Cerebellar nuclear complex (tissue), 1 donor: ENCODE results near the gene ESPNL.
"Not testable (repeated sequence)": the region's sequence is repeated elsewhere in the genome, so short reads cannot be mapped to it uniquely, and the experiment has no call there.

Experiments used
- DNase-seq, 2 experiments: peaks; one replicate each; lab custom pipeline; 2025; lab: John Stamatoyannopoulos, UW

Gene ESPNL

DNA sequence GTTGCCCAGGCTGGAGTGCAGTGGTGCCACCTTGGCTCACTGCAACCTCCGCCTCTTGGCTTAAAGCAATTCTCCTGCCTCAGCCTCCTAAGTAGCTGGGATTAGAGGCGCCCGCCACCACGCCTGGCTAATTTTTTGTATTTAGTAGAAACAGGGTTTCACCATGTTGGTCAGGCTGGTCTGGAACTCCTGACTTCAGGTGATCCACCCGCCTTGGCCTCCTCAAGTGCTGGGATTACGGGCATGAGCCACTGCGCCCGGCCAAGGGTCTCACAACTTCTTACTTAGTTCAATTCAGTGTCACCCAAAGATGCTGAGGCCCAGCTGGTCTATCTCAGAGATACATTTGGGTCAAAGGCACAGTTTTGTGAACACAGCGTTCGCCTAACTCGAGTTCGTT is 15.6 kb downstream of the ESPNL start:
- DNase-seq = not testable (repeated sequence)

DNA sequence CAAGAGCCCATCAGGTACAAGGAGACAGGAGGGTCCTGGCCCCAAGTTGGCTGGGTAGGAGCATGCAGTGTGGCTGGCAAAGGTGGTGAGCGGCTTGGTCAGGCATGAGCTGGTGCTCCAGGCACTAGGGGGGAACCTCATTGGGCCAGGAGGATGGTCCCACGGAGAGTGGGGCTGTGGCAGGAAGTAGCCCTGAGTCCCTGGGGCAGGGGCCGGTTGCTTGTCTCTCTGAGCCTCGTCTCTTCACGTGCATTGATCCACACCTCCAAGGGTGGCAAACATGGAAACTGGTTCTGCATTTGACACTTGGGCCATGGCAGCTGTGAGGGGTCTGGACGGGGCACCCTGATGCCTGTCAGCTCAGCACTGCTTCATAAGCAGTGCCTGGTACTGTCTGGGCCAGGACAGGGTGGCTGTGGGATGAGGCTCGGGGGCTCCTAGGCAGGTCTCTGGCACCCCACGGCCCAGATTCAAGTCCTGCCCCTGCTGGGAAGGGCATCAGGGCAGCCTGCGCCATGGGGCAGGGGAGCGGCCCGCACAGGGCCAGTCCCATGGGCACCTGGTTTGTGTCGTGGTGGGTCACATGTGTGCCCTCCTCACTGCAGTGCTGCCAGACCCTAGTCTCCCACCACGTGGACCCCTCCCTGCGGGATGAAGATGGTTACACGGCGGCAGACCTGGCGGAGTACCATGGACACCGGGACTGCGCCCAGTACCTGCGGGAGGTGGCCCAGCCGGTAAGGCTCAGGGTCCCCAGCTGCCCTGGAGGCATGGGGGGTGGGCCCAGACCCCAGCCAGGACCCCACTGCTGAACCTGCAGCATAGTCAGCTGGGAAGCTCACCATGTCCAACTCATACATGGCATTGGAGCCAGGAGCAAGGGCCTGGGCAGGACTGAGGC is 16.4 kb downstream of the ESPNL start:
- DNase-seq = no peak

DNA sequence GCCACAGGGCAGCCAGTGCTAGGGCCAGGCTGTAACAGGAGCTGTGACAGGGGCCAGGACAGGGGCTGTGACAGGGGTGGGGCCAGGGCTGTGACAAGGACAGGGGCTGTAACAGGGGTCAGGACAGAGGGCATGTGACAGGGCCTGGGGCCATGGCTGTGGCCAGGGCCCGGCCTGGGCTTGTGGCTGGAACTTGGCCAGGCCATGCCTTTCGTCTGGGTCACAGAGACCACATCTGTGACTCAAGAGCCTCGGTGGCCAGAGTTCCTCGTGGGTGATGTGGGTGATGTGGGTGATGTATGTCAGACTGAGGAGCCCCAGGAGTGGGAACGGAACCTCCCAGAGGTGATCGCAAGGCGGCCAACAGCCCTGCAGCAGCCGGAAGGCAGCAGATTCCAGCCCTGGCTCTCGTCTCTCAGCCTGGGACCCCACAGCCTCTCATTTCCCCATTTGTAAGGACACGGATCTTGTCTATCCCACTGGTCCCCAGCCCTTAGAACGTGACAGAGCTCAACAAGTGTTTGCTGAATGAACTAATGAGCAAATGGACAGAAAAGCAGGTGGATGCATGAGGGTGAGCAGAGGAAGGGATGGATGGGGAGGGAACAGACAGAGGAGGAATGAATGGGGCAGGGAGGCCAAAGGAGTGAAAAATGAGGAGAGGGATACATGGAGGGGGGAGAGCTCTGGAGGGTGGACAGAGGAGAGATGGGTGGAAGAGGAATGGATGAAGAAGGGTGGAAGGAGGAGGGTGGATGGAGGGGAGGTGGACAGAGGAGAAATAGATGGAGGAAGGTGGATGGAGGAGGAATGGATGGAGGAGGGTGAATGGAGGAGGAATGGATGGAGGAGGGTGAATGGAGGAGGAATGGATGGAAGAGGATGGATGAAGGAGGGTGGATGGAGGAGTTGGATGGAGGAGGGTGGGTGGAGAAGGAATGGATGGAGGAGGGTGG is 17.3 kb downstream of the ESPNL start:
- no peak for DNase-seq

DNA sequence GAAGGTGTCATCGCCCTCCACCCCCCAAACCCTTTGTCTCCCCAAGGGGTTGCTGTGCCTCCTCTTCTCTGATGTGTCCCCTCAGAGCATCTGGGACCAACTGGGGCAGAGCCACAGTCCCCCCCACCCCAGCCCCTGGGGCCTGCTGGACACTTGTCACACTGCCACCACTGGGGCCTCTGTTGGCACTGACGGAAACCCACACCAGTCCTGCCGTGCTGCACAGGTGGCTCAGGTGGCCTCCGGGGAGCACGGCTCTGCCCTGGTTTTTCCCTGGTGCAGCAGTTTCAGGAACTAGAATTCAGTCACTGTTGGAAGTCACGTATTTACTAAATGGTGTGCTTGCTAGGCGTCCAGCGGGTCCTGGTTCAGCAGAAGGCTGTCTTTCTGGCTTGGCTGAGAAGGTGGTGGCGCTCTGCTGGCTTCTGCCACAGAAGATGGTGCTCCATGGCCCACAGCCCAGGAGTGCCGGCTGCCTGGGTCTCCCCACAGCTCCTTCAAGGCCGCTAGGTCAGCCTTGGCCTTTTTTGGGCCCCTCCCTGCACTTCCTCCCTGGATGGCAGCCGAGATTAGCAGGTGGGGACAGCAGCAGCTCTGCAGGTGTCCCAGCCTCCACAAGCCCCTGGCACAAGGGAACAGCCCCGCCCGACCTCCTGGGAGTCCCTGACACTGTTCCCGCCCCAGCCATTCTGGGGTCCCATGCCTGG is 19.8 kb downstream of the ESPNL start:
- DNase-seq = peak in 1 of 2 experiments; percentile 47

DNA sequence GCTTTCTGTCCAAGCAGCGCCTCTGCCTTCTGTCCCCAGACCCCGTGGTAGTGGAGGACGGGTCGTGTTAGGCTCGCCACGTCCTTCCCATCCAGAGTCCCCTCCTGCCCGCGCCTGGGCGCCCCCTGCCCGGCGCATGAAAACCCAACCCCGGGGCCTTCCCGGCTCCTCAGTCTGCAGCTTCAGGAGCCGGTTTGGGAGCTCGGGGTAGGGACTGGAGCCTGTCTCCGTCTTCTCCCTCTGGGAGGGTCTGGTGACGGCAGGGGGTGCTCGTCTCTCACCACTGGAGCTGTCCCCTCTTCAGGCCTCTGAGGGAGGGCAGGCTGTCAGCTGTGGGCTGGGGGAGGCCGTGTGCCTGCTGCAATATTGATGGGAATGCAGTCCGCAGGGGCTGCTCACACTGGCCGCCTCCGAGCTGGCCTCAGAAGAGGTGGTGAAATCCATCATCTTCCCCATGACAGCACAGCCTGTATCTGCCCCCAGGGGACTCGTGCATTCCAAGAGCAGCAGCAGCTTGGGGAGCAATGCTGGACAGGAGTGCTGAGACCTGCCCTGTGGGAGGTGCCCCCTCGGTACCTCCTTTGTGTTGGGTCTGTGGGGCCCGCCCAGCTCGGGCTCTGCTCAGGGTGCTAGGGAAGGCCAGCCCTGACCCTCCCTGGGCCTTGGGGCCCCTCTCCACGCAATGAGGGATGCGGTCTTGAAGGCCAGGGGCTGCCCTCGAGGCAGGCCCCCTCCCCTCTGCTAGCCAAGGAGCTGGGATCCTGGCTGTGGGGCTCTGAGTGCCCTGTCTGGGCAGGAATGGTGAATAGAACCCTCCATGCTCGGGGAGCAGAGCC is 20.5 kb downstream of the ESPNL start:
- no peak for DNase-seq

DNA sequence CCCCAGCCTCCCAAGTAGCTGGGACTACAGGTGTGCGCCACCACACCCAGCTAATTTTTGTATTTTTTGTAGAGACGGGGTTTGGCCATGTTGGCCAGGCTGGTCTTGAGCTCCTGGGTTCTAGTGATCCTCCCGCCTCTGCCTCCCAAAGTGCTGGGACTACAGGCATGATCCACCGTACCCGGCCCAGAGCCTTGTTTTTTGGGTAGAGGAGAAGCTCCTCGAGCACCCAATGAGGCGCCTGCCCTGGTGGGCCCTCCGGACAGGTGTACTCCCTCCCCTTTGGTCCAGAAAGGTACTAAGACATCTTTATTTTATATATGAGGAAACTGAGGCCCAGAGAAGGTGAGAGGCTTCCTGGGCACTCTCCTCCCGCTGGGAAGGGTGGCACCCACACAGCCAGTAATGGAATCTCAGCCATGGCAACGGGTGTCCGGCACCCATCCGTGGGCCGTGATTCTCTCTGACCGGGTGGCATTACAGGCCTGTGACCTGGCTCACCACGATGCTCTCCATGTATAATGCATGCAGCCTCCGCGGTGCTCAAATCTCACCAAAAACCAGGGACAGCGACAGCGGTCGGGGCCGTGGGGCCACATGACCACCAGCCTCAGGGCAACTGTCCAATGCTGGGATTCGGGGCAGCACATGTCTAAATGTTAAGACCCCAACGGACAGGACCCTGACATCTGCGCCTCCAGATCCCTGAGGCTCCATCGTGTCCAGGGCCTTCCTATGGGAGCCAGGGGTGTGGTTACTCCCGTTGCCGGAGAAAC is 21.6 kb downstream of the ESPNL start:
- DNase-seq = no peak

DNA sequence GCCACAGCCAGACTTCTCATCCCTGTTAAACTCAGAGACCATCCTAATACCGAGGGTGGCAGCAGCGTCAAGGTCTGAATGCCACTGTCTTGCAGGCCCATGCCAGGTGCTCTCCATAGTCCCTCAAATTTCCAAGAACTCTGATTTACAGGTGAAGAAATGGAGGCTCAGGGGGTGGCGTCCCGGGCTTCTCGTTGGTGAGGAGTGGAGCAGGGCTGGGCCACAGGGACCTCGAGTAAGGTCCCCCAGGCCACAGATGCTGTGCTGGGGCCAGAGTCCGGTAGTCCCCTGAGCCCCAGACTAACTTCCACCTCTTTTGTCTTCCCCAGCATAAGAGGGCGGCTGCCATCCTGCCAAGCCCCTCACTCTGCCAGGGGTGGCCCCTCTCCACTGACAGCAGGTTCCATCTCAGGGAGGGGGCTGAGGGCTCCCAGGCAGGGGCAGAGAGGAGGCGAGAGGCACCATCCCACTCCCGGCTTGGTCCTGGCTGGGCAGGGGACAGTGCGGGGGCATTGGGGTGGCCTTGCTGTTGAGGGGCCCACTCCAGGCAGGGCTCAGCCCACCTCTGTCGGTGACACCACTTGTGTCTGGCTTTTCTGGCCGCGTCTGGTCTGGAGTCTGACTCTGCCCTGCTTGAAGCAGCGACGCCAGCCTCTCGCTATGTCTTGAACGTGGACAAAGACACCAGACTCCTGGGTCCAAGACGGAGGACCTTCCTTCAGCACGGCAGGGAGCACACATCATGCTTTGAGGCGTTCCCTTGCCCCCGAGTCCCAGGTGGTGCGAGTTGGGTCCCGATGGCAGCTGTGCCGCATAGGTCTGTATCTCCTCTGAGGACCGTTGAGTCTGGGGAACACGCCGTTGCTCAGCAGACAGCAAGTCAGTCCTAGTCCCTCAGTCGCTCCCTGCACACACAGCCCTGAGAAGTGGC is 22.4 kb downstream of the ESPNL start:
- DNase-seq = no peak

DNA sequence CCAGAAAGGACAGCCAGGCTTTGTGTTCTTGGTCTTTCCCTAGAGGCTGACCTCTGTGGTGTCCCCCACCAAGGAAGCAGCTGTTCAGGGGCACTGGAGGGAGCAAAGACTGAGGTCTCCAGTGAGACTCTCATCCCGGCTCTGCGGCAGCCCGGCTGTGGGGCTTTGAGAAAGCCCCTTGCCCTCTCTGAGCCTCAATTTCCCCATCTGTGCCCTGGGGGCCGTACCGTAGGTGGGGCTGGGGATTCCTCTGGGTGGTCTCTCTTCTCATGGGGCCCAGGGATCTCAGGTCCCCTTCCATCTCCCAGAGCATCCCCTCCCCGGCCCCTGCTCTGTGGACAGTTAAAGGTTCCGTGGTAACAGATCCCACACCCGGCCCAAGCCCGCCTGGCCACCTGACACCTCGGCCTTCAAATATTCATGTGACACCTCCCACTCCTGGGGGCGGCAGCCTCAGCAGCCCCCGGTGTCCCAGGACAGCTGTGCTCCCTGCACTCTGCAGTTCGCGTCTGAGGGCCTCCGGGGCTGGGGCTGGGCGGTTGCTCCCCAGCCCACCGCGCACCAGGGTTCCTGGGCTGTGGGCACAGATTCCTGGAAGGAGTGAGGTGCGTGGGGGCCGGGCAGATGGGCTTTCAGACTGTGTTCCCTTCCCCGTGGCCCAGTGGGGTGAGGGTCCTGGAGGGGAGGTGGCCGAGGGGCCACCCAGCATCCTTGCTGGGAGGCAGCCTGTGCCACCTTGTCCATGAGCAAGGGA is 23.3 kb downstream of the ESPNL start:
- DNase-seq = no peak

DNA sequence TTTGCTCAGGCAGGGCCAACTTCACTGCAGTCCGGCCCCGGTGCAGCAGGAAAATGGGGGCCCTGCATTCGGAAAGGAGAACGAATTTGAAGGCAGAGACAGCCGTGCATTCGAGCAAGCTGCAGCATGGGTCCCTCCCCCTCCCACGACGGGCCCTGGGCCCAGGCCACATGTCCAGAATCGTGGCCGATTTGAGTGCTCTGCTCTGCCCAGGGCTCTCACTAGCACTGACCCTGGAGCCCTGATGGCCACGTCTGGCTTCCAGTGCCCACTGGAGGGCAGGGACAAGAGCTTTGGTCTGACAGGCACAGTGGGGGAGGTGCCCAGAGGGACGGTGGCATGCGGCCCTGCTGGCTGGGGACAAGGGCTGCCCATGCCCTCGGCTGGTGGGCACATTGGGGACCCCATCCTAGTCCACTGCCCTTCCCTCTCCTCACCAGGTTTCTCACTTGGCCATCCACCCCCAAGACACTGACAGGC is 23.9 kb downstream of the ESPNL start:
- no peak for DNase-seq

DNA sequence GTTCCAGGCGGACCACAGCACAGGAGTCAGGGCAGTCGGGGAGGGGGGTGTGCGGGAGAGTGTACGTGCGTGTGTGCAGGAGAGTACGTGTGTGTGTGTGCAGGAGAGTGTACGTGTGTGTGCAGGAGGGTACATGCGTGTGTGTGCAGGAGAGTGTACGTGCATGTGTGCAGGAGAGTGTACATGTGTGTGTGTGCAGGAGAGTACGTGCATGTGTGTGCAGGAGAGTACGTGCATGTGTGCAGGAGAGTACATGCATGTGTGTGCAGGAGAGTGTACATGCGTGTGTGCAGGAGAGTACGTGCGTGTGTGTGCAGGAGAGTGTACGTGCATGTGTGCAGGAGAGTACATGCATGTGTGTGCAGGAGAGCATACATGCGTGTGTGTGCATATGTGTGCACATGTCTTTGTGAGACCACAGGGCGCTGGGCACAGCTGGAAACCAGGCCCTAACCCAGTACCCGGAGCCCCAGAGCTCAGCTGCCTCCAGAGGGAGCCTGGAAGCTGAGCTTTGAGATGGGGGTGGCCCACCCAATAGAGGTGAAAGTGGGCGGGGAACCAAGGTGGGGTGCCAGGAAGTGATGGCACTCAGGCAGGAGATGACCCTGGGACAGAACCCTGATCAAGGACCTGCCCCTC is 24.5 kb downstream of the ESPNL start:
- DNase-seq = no peak

DNA sequence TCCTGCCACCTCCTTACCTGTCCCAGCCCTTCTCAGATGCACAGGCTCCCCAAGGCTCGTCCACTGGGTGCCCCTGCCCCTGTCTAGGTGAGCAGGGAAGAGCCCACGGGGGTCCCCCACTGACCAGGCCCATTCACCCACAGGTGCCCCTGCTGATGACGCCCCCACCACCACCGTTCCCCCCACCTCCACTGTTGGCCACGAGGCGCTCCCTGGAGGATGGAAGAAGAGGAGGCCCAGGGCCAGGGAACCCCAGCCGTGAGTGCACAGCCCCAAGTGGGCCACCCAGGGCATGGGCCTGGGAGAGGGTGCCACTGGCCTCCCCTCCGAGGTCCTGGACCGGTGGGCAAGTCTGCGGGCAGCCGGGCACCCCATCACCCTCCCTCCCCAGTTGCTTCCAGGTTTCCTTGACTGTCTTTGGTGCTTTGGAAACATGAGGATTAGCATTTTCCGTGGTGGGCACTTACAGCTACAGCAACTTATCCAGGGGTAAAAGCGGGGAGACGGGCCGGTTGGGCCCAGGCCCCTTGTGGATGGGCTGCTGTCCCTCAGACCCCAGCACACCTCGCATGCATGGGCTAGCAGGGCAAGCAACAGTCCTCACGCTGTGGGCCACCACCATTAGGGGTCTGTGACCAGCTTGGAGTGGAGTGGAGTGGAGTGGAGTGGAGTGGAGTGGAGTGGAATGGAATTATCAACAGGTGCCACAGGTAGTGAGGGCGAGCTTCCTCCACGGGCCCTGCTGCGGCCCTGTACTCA is 25.2 kb downstream of the ESPNL start:
- no peak for DNase-seq

DNA sequence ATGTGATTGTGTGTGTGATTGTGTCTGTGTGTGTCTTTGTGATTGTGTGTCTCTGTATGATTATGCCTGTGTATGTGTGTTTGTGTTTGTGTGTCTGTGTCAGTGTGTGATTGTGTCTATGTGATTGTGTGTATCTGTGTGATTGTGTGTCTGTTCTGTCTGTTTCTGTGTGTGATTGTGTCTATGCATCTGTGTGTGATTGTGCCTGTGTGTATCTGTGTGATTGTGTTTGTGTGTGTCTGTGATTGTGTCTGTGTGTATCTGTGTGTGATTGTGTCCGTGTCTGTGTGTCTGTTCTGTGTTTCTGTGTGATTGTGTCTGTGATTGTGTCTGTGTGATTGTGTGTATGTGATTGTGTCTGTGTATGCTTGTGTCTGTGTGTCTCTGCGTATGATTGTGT is 26.2 kb downstream of the ESPNL start:
- DNase-seq = no peak

DNA sequence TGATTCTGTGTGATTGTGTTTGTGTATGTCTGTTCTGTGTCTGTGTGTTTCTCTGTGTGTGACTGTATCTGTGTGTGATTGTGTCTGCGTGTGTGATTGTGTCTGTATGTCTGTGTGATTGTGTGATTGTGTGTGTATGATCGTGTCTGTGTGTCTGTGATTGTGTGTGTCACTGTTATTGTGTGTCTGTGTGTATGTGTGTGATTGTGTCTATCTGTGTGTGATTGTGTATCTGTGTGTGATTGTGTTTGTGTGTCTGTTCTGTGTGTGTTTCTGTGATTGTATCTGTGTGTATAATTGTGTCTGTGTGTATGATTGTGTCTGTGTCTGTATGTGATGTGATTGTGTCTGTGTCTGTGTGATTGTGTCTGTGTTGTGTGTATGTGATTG is 26.6 kb downstream of the ESPNL start:
- DNase-seq = no peak

DNA sequence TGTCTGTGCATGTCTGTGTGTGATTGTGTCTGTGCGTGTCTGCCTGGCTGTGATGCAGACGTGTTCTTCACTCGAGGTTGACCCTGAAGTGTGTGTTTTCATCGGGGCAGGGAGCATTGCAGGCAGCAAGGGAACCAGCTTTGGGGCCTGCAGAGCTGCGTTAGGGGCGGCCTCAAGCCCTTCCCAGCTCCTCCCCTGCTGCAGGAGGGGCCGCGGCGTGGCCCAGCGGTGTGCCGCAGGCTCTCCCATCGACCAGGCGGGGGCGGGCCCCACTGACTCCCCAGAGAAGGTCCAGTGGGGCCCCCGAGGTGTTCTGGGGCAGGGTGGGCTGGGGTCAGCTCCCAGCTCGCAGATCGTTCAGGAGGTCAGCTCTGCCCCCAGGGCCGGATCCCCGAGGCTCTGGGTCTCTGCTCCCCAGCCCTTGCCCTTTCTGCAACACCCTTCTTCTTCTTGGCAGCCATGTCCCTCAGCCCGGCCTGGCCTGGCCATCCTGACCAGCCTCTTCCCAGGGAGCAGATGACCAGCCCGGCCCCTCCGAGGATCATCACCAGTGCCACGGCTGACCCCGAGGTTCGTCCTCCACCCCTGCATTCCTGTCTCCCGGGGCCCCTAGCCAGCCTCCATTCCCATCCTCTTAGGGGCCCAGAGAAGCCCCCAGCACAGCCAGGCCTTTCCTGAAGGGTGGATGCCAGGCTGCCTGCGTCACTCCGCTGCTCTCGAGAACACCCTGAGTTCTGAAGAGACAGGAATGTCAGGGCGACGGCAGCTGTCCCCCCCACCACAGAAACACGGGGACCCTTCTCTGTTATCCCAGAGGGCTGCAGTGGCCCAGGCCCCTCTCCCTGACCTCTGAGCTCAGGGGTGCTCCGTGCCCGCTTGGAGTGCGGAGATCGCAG is 27.3 kb downstream of the ESPNL start:
- DNase-seq = no peak

DNA sequence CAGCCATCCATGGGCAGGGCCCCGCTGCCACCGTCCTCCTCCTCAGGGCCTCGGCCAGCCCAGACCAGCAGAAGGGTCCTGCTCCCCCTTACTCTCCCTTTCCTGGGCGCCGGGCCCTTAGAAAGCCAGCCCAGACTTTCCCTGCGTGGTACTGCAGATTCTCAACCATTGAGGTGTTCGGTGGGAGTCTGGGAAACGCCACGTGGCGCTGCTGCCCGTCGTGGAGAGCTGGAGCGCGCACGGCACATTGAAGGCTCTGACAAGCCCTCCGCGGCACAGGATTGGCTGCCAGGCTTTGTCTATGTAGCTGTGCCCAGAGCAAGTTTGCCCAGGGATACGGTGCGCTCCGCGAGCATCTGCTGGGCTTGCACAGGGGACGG is 27.9 kb downstream of the ESPNL start:
- no peak for DNase-seq

DNA sequence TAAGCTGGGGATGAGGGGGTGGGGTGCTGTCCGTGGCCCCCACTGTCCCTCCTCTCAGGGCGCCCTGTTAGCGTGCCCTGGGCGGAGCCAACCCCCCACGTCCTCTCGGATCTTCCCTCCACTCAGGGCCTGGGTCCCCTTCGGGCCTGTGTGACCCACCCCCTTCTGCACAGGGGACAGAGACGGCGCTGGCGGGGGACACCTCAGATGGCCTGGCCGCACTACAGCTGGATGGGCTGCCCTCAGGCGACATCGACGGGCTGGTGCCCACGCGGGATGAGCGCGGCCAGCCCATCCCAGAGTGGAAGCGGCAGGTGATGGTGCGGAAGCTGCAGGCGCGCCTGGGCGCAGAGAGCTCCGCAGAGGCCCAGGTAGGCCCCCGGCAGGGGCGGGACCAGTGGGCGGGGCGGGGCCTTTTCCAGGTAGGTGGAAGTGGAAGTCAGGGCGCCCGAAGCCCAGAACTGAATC is 28.4 kb downstream of the ESPNL start:
- DNase-seq = no peak
